Activated T-cell treated with anti-CD3 and anti-CD28 coated beads for 24 hours (primary cell): ENCODE data around the gene GPR146.

ENCODE experiments used
- DNase-seq: peaks from one replicate; pipeline ENCODE4 v3.0.0-alpha.2; 2020; ENCODE audit warnings: low read depth

The GPR146 gene

GRCh38 chr7:1043552-1044188 is 676 bp upstream of the GPR146 start:
- DNase-seq = no peak

- DNase-seq = no peak
These were observed 1.0 kb downstream of the GPR146 start for GRCh38 chr7:1045069-1046063.

- DNase-seq = no peak
These were observed 2.7 kb downstream of the GPR146 start for GRCh38 chr7:1046722-1047679.

GRCh38 chr7:1049006-1049741 is 4.8 kb downstream of the GPR146 start:
- DNase-seq = no peak

- DNase-seq = no peak
These were observed 5.5 kb downstream of the GPR146 start for GRCh38 chr7:1049801-1050200.

GRCh38 chr7:1050254-1050906 is 6.0 kb downstream of the GPR146 start:
- DNase-seq = no peak

GRCh38 chr7:1050956-1051690 is 6.8 kb downstream of the GPR146 start:
- no peak for DNase-seq

GRCh38 chr7:1052031-1052818 is 7.9 kb downstream of the GPR146 start:
- DNase-seq = no peak

- no peak for DNase-seq
These were observed 8.7 kb downstream of the GPR146 start for GRCh38 chr7:1053002-1053411.

- no peak for DNase-seq
These were observed 9.5 kb downstream of the GPR146 start for GRCh38 chr7:1053816-1054370.

- no peak for DNase-seq
These were observed 10.1 kb downstream of the GPR146 start for GRCh38 chr7:1054438-1054837.

- peak; percentile 30 for DNase-seq
These were observed 10.6 kb downstream of the GPR146 start for GRCh38 chr7:1054861-1055450.

GRCh38 chr7:1055491-1055955 is 11.2 kb downstream of the GPR146 start:
- no peak for DNase-seq

GRCh38 chr7:1055956-1056784 is 11.8 kb downstream of the GPR146 start:
- DNase-seq = no peak

- no peak for DNase-seq
These were observed 12.6 kb downstream of the GPR146 start for GRCh38 chr7:1056785-1057410.

GRCh38 chr7:1057416-1058291 is 13.3 kb downstream of the GPR146 start:
- no peak for DNase-seq
